ENCODE results near the gene SIL1. TPM values are rescaled to one million over a fixed set of nuclear protein-coding genes. Genes with fewer than 3 reads are reported as not detected.

Gene SIL1
- polyA plus RNA-seq, 1 experiment = 90.5 TPM

DNA sequence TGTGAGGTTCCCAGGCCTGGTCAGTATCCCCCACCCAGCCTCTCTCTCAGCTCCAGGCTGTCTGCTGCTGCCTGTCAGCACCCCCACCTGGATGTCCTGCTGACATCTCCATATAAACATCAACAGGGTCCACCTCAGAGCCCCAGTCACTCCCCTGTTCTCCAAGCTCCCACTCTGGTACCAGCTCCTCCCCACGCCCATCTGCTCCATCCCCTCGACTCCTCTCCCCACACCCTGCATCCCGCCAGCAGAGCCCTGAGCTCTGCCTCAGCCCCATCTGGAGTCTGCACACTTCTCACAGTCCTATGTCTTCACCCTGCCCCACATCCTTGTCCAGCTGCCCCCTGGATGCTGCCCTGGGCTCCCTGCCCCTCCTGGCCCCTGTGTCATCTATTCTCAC is 255.3 kb downstream of the SIL1 start:
- Histone ChIP-seq H3K36me3 (ENCODE audit: control insufficient read depth, insufficient read depth, low read length) (peaks cover 4% of the 10 kb centered on the region), H3K27me3 (ENCODE audit: control insufficient read depth, insufficient read depth, low read length) (no peaks in the 10 kb centered on the region), H3K4me3 (ENCODE audit: low read depth, low read length) (no peak overlapping the region)
- CTCF ChIA-PET = no interaction called here
- POLR2A ChIA-PET = no interaction called here
- TF ChIP-seq, protein P1, sequence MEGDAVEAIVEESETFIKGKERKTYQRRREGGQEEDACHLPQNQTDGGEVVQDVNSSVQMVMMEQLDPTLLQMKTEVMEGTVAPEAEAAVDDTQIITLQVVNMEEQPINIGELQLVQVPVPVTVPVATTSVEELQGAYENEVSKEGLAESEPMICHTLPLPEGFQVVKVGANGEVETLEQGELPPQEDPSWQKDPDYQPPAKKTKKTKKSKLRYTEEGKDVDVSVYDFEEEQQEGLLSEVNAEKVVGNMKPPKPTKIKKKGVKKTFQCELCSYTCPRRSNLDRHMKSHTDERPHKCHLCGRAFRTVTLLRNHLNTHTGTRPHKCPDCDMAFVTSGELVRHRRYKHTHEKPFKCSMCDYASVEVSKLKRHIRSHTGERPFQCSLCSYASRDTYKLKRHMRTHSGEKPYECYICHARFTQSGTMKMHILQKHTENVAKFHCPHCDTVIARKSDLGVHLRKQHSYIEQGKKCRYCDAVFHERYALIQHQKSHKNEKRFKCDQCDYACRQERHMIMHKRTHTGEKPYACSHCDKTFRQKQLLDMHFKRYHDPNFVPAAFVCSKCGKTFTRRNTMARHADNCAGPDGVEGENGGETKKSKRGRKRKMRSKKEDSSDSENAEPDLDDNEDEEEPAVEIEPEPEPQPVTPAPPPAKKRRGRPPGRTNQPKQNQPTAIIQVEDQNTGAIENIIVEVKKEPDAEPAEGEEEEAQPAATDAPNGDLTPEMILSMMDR (IDR thresholded peaks at IDR 0.05; ENCODE audit: insufficient read depth, low read depth, low read length) = no peak
- DNase-seq (ENCODE audit: low read depth) = no peak

DNA sequence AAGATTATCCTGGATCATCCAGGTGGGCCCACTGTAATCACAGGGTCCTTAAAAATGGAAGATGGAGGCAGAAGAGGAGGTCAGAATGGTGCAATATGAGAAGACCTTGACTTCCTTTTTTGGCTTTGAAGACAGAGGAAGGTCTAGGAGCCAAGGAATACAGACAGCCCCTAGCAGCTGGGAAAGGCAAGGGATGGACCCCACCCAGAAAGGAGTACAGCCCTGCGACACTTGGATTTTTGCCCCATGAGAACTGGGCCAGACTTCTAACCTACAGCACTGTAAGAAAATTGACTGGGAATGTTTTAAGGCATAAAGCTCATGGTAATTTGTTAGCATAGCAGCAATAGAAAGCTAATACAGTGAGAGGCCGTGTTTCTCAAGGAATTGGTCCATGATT is 256.1 kb downstream of the SIL1 start:
- POLR2A ChIA-PET = no interaction called here
- CTCF ChIA-PET = interaction anchor here (0.5 kb wide), 1 partner anchor 292 kb away, joined by 3 read pairs; no protein-coding TSS in a partner anchor
- peaks cover 4% of the 10 kb centered on the region for H3K36me3 ChIP-seq (ENCODE audit: control insufficient read depth, insufficient read depth, low read length)
- TF ChIP-seq, protein P1 (IDR thresholded peaks at IDR 0.05; ENCODE audit: insufficient read depth, low read depth, low read length) = no peak
- H3K27me3 ChIP-seq (ENCODE audit: control insufficient read depth, insufficient read depth, low read length) = no peaks in the 10 kb centered on the region
- no peak overlapping the region for H3K4me3 ChIP-seq (ENCODE audit: low read depth, low read length)
- no peak for DNase-seq (ENCODE audit: low read depth)

DNA sequence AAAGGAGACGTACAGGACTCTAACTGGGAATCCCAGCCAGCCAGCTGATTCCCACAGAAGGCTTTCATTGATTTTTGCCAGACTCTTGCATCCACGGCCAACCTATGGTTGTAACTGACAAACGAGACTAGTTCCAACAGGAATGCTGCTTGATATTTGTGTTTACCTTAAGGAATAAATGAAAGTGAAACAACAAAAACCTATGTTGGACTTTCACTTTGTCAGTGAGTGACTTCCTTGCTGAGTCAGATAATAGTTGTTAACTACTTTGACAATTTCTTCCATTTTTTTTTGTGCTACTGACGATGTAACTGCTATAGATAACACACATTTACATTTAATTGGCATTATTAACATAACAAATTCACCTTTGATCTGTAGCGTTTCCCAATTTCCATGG is 259.6 kb downstream of the SIL1 start:
- H3K36me3 ChIP-seq (ENCODE audit: control insufficient read depth, insufficient read depth, low read length) = peaks cover 16% of the 10 kb centered on the region
- DNase-seq (ENCODE audit: low read depth) = no peak
- H3K27me3 ChIP-seq (ENCODE audit: control insufficient read depth, insufficient read depth, low read length) = no peaks in the 10 kb centered on the region
- ChIA-PET POLR2A (no interaction called here), CTCF (no interaction called here)
- H3K4me3 ChIP-seq (ENCODE audit: low read depth, low read length) = no peak overlapping the region
- TF ChIP-seq, protein P1 (IDR thresholded peaks at IDR 0.05; ENCODE audit: insufficient read depth, low read depth, low read length) = no peak

DNA sequence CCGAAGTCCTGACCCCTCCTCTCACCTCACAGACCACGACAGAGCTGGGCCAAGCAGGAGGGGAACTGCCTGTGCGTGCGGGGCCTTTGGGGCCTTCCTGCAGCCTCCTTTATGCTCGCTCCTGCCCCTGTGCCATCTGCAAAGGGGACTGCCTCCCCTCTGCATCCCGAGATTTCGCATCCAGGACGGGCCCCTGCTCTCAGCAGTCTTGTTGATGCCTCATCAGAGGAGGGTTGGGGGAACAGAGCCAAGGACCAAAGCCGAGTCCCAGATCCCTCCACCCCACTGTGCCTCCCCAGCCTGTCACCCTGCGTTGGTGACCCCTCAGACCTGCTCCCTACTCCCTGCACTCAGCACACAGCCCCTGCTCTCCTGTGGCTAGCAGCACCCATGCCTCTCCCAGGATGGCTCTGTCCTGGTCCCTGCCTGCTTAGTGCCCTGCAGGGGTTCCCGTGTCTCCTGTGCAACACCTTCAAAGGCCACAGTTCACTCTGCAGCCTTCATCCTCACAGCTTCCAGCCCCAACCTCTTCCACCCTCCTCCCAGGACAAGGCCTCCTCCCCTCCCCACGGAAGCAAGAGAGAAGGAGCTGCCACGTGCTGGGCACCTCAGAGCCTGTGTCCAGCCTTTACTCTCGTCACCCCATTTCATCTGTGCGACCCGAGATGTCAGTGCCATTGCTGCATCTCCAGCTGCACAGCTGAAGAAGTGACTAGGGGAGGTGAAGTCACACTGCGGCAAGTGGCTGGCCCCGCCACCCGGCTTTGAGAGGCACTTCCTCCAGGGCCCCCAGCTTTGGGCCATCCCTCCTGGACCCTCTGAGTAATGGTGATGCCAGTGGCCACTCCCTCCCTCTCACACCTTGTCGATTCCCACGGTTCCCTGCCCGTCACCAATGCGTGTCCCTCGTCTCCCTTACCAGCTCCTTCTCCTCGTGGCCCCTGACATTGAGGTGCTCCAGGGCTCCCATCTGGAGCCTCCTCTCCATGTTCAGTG is 260.5 kb downstream of the SIL1 start:
- TF ChIP-seq, protein P1 (IDR thresholded peaks at IDR 0.05; ENCODE audit: insufficient read depth, low read depth, low read length) = no peak
- DNase-seq (ENCODE audit: low read depth) = no peak
- ChIA-PET CTCF (no interaction called here), POLR2A (no interaction called here)
- H3K36me3 ChIP-seq (ENCODE audit: control insufficient read depth, insufficient read depth, low read length) = peaks cover 20% of the 10 kb centered on the region
- H3K27me3 ChIP-seq (ENCODE audit: control insufficient read depth, insufficient read depth, low read length) = no peaks in the 10 kb centered on the region
- no peak overlapping the region for H3K4me3 ChIP-seq (ENCODE audit: low read depth, low read length)

DNA sequence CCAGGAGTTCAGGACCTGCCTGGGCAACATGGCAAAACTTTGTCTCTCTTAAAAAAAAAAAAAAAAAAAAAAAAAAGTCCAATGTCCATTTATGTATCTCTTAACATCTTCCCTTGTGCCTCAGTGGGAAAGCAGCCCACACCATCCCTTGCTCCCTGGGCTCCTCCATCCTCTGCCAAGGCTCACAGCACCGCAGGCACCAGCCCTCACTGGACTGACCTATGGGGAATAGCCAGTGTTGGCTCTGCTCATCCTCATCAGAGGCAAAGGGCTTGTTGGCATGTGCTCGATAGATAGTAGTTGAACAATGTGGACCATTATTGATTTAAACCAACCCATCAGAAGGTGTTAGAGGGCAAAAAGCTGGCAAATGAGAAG is 261.2 kb downstream of the SIL1 start:
- DNase-seq (ENCODE audit: low read depth) = no peak
- POLR2A ChIA-PET = no interaction called here
- H3K4me3 ChIP-seq (ENCODE audit: low read depth, low read length) = no peak overlapping the region
- H3K36me3 ChIP-seq (ENCODE audit: control insufficient read depth, insufficient read depth, low read length) = peaks cover 27% of the 10 kb centered on the region
- CTCF ChIA-PET = no interaction called here
- TF ChIP-seq, protein P1 (IDR thresholded peaks at IDR 0.05; ENCODE audit: insufficient read depth, low read depth, low read length) = no peak
- no peaks in the 10 kb centered on the region for H3K27me3 ChIP-seq (ENCODE audit: control insufficient read depth, insufficient read depth, low read length)

Measured in BJ (cell line).